CD4-positive, alpha-beta T cell treated with Interleukin-15 for 4 hours (primary cell): ENCODE measurements around the gene NLRC4.
A peak's percentile ranks its signal among the peaks of the same experiment; 100 is the strongest.
"Not testable (repeated sequence)": the region's sequence is repeated elsewhere in the genome, so short reads cannot be mapped to it uniquely, and the experiment has no call there.

Source experiments
- DNase-seq: peaks from one replicate; pipeline ENCODE4 v3.0.0-alpha.2; 2020; ENCODE audit warnings: low spot score

NLRC4 gene

GRCh38 chr2:32264422-32265105 is at the start of gene NLRC4:
NLRC4 (minus strand) TSS chr2:32264886; CDS start chr2:32256775, 8,111 bp downstream.
- no peak for DNase-seq

- no peak for DNase-seq
Measured at GRCh38 chr2:32310577-32310976, 45.9 kb upstream of the NLRC4 start.

GRCh38 chr2:32293966-32294562 is 29.4 kb upstream of the NLRC4 start:
- not testable (repeated sequence) for DNase-seq

GRCh38 chr2:32293493-32293892 is 28.8 kb upstream of the NLRC4 start:
- not testable (repeated sequence) for DNase-seq

- DNase-seq: no peak
Measured at GRCh38 chr2:32291746-32292145, 27.1 kb upstream of the NLRC4 start.

- no peak for DNase-seq
Measured at GRCh38 chr2:32290000-32290339, 25.3 kb upstream of the NLRC4 start.

- no peak for DNase-seq
Measured at GRCh38 chr2:32289165-32289999, 24.7 kb upstream of the NLRC4 start.

GRCh38 chr2:32284321-32284720 is 19.6 kb upstream of the NLRC4 start:
- DNase-seq: no peak

GRCh38 chr2:32278478-32278853 is 13.8 kb upstream of the NLRC4 start:
- no peak for DNase-seq

GRCh38 chr2:32277674-32278477 is 13.2 kb upstream of the NLRC4 start, which contains the start of gene YIPF4:
YIPF4 (plus strand) TSS chr2:32277904; CDS start chr2:32278156, 252 bp downstream.
- peak; percentile 93 for DNase-seq

- no peak for DNase-seq
Measured at GRCh38 chr2:32277363-32277673, 12.6 kb upstream of the NLRC4 start.

GRCh38 chr2:32275790-32276189 is 11.1 kb upstream of the NLRC4 start:
- not testable (repeated sequence) for DNase-seq

- DNase-seq: no peak
Measured at GRCh38 chr2:32274289-32274688, 9.6 kb upstream of the NLRC4 start.

GRCh38 chr2:32272279-32272678 is 7.6 kb upstream of the NLRC4 start:
- no peak for DNase-seq

GRCh38 chr2:32271063-32271462 is 6.4 kb upstream of the NLRC4 start:
- DNase-seq: no peak

GRCh38 chr2:32262105-32262504 is 2.6 kb downstream of the NLRC4 start:
- DNase-seq: no peak

- DNase-seq: no peak
Measured at GRCh38 chr2:32260376-32260775, 4.3 kb downstream of the NLRC4 start.

GRCh38 chr2:32258242-32258641 is 6.4 kb downstream of the NLRC4 start:
- DNase-seq: no peak

GRCh38 chr2:32250290-32250689 is 14.4 kb downstream of the NLRC4 start:
- DNase-seq: no peak

- no peak for DNase-seq
Measured at GRCh38 chr2:32249731-32250236, 14.9 kb downstream of the NLRC4 start.

- DNase-seq: no peak
Measured at GRCh38 chr2:32248299-32248698, 16.4 kb downstream of the NLRC4 start.

GRCh38 chr2:32246911-32247310 is 17.8 kb downstream of the NLRC4 start:
- DNase-seq: no peak
